A549 (cell line): ENCODE measurements around the gene VLDLR. TPM values are rescaled to one million over a fixed set of nuclear protein-coding genes. Genes with fewer than 3 reads are reported as not detected.

Experiments used
- ATAC-seq, 2 experiments: fragments of 200-7000 bp in 1 of 2; fragments of >200 bp in 1 of 2; cut with Nextera tagmentation in 1 of 2; cut with Tn5 transposase in 1 of 2; 3 replicates each; pipeline versions ENCODE4 v1.8.0 to v1.9.1; 2018 to 2020; ENCODE audit warnings: mild to moderate bottlenecking in 1 of 2, moderate library complexity in 1 of 2
- CTCF ChIA-PET: fragments of 300-600 bp; sonication (Branson Sonifier 250); formaldehyde crosslinking; extraction: SDS; loops from one replicate; lab custom pipeline; 2021; ENCODE audit warnings: antibody characterized with exemption, inconsistent platforms; lab: Yijun Ruan, JAX
- POLR2A ChIA-PET: fragments of 350-600 bp; formaldehyde crosslinking; extraction: SDS; loops from one replicate; lab custom pipeline; 2021; ENCODE audit warnings: antibody characterized with exemption, inconsistent platforms; lab: Yijun Ruan, JAX
- DNase-seq, 2 experiments: peaks; one replicate each; pipeline versions ENCODE4 v3.0.0 to v3.0.0-alpha.2; 2011 to 2016; ENCODE audit warnings: low read depth in 1 of 2, low spot score in 1 of 2
- FAIRE-seq: peaks from 2 replicates; lab custom pipeline; 2011; peaks lifted over from hg19 to GRCh38; lab: Jason Lieb, UNC
- H3K27ac ChIP-seq, 2 experiments: fragments of >200 bp; sonication (Bioruptor Twin); formaldehyde crosslinking; 3 replicates each; pipeline ENCODE4 v1.5.1; 2016 to 2017
- H3K4me1 ChIP-seq: fragments of >200 bp; sonication (Bioruptor Twin); formaldehyde crosslinking; 3 replicates; pipeline ENCODE4 v1.6.1; 2016
- H3K4me2 ChIP-seq: fragments of >200 bp; sonication (Bioruptor Twin); formaldehyde crosslinking; 3 replicates; pipeline ENCODE4 v1.6.1; 2016
- H3K4me3 ChIP-seq: fragments of >200 bp; sonication (Bioruptor Twin); formaldehyde crosslinking; 3 replicates; pipeline ENCODE4 v1.5.1; 2016
- H3K9me3 ChIP-seq: fragments of >200 bp; sonication (Bioruptor Twin); formaldehyde crosslinking; 3 replicates; pipeline ENCODE4 v1.6.1; 2016
- BHLHE40 ChIP-seq: IDR thresholded peaks from 2 replicates; pipeline ENCODE4 v1.6.1; 2012; ENCODE audit warnings: low read depth, low read length, inconsistent platforms
- CEBPB ChIP-seq, 2 experiments: fragments of >200 bp in 1 of 2; sonication (Bioruptor Twin) in 1 of 2; formaldehyde crosslinking in 1 of 2; IDR thresholded peaks; 2 replicates each; pipeline ENCODE4 v1.6.1; 2012 to 2016
- CHD2 ChIP-seq: fragments of 150-350 bp; IDR thresholded peaks from 2 replicates; pipeline ENCODE4 v1.6.1; 2014; ENCODE audit warnings: low read length; ENCODE audit not compliant: partially characterized antibody
- CHD4 ChIP-seq: fragments of 200-600 bp; sonication (generic); IDR thresholded peaks from 2 replicates; pipeline ENCODE4 v1.6.1; 2016; ENCODE audit warnings: antibody characterized with exemption, mild to moderate bottlenecking, borderline replicate concordance
- EP300 ChIP-seq, 2 experiments: fragments of >200 bp; sonication (Bioruptor Twin); formaldehyde crosslinking; IDR thresholded peaks; 2 replicates in 1 of 2; 3 replicates in 1 of 2; pipeline ENCODE4 v1.6.1; 2016 to 2017
- FOSB ChIP-seq: fragments of 250-450 bp; sonication (Bioruptor Pico); IDR thresholded peaks from 2 replicates; pipeline ENCODE4 v1.5.0; 2020; ENCODE audit warnings: mild to moderate bottlenecking, moderate library complexity
- FOXS1 ChIP-seq: fragments of 250-450 bp; sonication (Bioruptor Pico); IDR thresholded peaks from 2 replicates; pipeline ENCODE4 v1.5.0; 2020; ENCODE audit warnings: mild to moderate bottlenecking, moderate library complexity
- JUNB ChIP-seq: fragments of >200 bp; sonication (Bioruptor Twin); formaldehyde crosslinking; IDR thresholded peaks from 2 replicates; pipeline ENCODE4 v1.6.1; 2016
- KDM1A ChIP-seq: fragments of 200-600 bp; sonication (generic); IDR thresholded peaks from 2 replicates; pipeline ENCODE4 v1.6.1; 2016; ENCODE audit warnings: low read depth, mild to moderate bottlenecking
- KDM5A ChIP-seq: fragments of 200-600 bp; sonication (generic); IDR thresholded peaks from 2 replicates; pipeline ENCODE4 v1.6.1; 2016; ENCODE audit warnings: antibody characterized with exemption, mild to moderate bottlenecking
- MAFK ChIP-seq: fragments of 450-650 bp; IDR thresholded peaks from 2 replicates; pipeline ENCODE4 v1.6.1; 2014; ENCODE audit not compliant: partially characterized antibody
- MYC ChIP-seq: IDR thresholded peaks from 2 replicates; pipeline ENCODE4 v1.6.1; 2012; ENCODE audit warnings: mild to moderate bottlenecking, inconsistent platforms, low read length, improper control_type of control experiment, borderline replicate concordance
- NPAS2 ChIP-seq: fragments of 250-450 bp; sonication (Bioruptor Pico); IDR thresholded peaks from 2 replicates; pipeline ENCODE4 v1.8.0; 2022; ENCODE audit warnings: mild to moderate bottlenecking, moderate library complexity, borderline replicate concordance
- PHF8 ChIP-seq: fragments of 200-600 bp; sonication (generic); IDR thresholded peaks from 2 replicates; pipeline ENCODE4 v1.6.1; 2016; ENCODE audit warnings: low read depth, mild to moderate bottlenecking, antibody characterized with exemption, moderate library complexity, borderline replicate concordance
- POLR2A ChIP-seq: IDR thresholded peaks from 2 replicates; pipeline ENCODE4 v1.6.1; 2012; ENCODE audit warnings: mild to moderate bottlenecking, low read length
- POLR2AphosphoS2 ChIP-seq: conservative IDR thresholded peaks from 2 replicates; pipeline ENCODE4 v1.6.1; 2012; ENCODE audit warnings: low read length, improper control_type of control experiment, inconsistent platforms
- RCOR1 ChIP-seq: fragments of 150-350 bp; IDR thresholded peaks from 2 replicates; pipeline ENCODE4 v1.6.1; 2014; ENCODE audit warnings: antibody characterized with exemption, low read length, low read depth
- RNF2 ChIP-seq: fragments of 200-600 bp; sonication (generic); IDR thresholded peaks from 2 replicates; pipeline ENCODE4 v1.6.1; 2016; ENCODE audit warnings: low read depth, mild to moderate bottlenecking, antibody characterized with exemption, moderate library complexity, borderline replicate concordance
- SMC3 ChIP-seq: fragments of >200 bp; sonication (Bioruptor Twin); formaldehyde crosslinking; IDR thresholded peaks from 3 replicates; pipeline ENCODE4 v1.6.1; 2018; ENCODE audit warnings: inconsistent platforms
- TFCP2L1 ChIP-seq: fragments of 250-450 bp; sonication (Bioruptor Pico); IDR thresholded peaks from 2 replicates; pipeline ENCODE4 v1.5.0; 2021; ENCODE audit warnings: mild to moderate bottlenecking
- TP53 ChIP-seq: fragments of 250-450 bp; sonication (Bioruptor Pico); IDR thresholded peaks from 2 replicates; pipeline ENCODE4 v1.5.0; 2021; ENCODE audit warnings: mild to moderate bottlenecking, moderate library complexity
- WGBS: methylation state at CpG from one replicate; pipeline ENCODE4 v1.1.6; 2017; ENCODE audit errors: missing lambda C conversion rate; 5-methylcytosine and 5-hydroxymethylcytosine counted together
- polyA plus RNA-seq, 4 experiments: library from polyadenylated mRNA; depleted of rRNA in 3 of 4; stranded (reverse); fragments of >200 nt; fragmentation: RNase III in 1 of 4; extraction: RNeasy Plus Mini Kit Qiagen cat#74134 plus additional on column Dnase treatment in 1 of 4; gene quantifications; 2 replicates in 3 of 4; 3 replicates in 1 of 4; pipeline ENCODE4 v1.2.3, GENCODE V29; 2011 to 2017
- TF ChIP-seq, protein P1 (sequence below): fragments of >200 bp; sonication (Bioruptor Twin); formaldehyde crosslinking; IDR thresholded peaks from 2 replicates; pipeline ENCODE4 v1.6.1; 2016
- TF ChIP-seq, protein P2 (sequence below): IDR thresholded peaks from 2 replicates; pipeline ENCODE4 v1.6.1; 2012
- TF ChIP-seq, protein P3 (sequence below): fragments of 250-450 bp; sonication (Bioruptor Pico); IDR thresholded peaks from 2 replicates; pipeline ENCODE4 v1.5.0; 2021; ENCODE audit warnings: mild to moderate bottlenecking, moderate library complexity, borderline replicate concordance
- TF ChIP-seq, protein P4 (sequence below): fragments of 150-350 bp; IDR thresholded peaks from 2 replicates; pipeline ENCODE4 v1.6.1; 2014; ENCODE audit warnings: low read depth, mild to moderate bottlenecking, low read length
- TF ChIP-seq, protein P5 (sequence below): IDR thresholded peaks from 2 replicates; pipeline ENCODE4 v1.6.1; 2012; ENCODE audit warnings: low read depth, borderline replicate concordance
- TF ChIP-seq, protein P6 (sequence below): fragments of >200 bp; sonication (Bioruptor Twin); formaldehyde crosslinking; IDR thresholded peaks from 3 replicates; pipeline ENCODE4 v1.6.1; 2016
- TF ChIP-seq, protein P7 (sequence below): fragments of 450-650 bp; IDR thresholded peaks from 2 replicates; pipeline ENCODE4 v1.6.1; 2014; ENCODE audit warnings: antibody characterized with exemption

Gene VLDLR
- polyA plus RNA-seq, 2 of the 4 experiments (the other 2 are of a cell fraction) = 27.9 to 49.0 TPM

DNA sequence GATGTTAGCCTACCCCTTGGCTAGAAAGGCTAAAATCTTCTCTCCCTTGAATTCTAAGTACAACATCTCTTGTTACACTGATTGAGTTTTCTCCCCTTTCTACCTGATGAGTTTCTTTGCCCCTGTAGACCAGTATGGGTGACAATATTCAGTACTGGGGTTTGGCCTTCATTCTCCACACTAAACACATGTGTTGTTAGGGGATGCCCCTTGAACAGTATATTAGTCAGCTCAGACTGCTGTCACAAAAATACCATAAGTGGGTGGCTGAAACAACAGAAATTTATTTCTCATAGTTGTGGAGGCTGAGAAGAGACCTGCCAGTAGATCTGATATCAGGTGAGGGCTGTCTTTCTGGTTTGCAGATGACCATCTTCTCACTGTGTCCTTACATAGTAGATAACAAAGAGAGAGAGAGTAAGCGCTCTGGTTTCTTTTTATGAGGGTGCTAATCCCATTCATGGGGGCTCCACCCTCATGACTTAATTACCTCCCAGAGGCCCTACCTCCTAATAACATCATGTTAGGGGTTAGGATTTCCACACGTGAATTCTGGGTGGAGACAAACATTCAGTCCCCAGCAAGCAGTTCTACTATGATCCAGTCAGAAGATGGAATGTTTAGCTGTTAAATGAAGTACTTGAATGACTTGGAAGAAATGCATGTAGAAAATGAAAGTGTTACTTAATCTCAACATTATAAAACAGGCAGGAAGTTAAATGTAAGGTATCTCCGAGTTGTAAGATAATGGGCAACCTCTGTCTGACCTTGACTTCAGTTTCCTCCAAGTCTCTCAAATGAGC lies 17.5 kb downstream of the VLDLR start:
- ATAC-seq (no peak), FAIRE-seq (no peak), DNase-seq (no peak)
- Histone ChIP-seq H3K4me3 (no peak overlapping the region), H3K9me3 (no peaks in the 10 kb centered on the region), H3K4me1 (no peaks in the 10 kb centered on the region), H3K4me2 (no peak overlapping the region), H3K27ac (no peak overlapping the region)
- POLR2A ChIA-PET = no interaction called here
- CTCF ChIA-PET = interaction anchor here (0.8 to 1.1 kb wide), 2 partner anchors 15 to 89 kb away, joined by 3 to 4 read pairs; no protein-coding TSS in a partner anchor
- WGBS = 86% methylated on average over 3 of the region's 3 CpGs
- TF ChIP-seq BHLHE40 (no peak), SMC3 (no peak), JUNB (no peak), MYC (no peak), PHF8 (no peak), CHD4 (no peak), TFCP2L1 (CRISPR knock-in tag) (no peak), KDM1A (no peak), POLR2AphosphoS2 (no peak), FOXS1 (CRISPR knock-in tag) (no peak), CHD2 (no peak)
- TF ChIP-seq, protein P1, sequence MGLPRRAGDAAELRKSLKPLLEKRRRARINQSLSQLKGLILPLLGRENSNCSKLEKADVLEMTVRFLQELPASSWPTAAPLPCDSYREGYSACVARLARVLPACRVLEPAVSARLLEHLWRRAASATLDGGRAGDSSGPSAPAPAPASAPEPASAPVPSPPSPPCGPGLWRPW = no peak

DNA sequence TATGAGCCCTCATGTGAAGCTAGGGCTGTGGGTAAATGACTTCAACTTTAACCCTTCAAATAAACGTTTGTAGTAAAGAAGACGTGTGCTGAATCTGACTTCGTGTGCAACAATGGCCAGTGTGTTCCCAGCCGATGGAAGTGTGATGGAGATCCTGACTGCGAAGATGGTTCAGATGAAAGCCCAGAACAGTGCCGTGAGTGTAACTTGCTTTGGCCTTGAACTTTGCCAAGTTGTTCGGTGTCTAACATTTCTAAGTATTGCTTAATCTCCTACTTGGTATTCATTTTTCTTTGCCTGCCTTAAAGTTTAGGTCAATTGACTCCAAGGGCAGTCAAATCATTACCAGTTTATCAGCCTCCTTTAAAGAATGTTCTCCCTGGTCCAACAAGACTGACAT lies 18.2 kb downstream of the VLDLR start:
- no peaks in the 10 kb centered on the region for H3K4me1 ChIP-seq
- no peaks in the 10 kb centered on the region for H3K9me3 ChIP-seq
- TF ChIP-seq RCOR1 (no peak), RNF2 (no peak), POLR2A (no peak), FOSB (CRISPR knock-in tag) (no peak), EP300 (IDR thresholded peaks at IDR 0.05) (no peak), KDM5A (no peak), CEBPB (IDR thresholded peaks at IDR 0.05) (no peak), PHF8 (no peak), NPAS2 (CRISPR knock-in tag) (no peak), TP53 (CRISPR knock-in tag) (no peak), CHD2 (no peak), MAFK (no peak)
- TF ChIP-seq, protein P2, sequence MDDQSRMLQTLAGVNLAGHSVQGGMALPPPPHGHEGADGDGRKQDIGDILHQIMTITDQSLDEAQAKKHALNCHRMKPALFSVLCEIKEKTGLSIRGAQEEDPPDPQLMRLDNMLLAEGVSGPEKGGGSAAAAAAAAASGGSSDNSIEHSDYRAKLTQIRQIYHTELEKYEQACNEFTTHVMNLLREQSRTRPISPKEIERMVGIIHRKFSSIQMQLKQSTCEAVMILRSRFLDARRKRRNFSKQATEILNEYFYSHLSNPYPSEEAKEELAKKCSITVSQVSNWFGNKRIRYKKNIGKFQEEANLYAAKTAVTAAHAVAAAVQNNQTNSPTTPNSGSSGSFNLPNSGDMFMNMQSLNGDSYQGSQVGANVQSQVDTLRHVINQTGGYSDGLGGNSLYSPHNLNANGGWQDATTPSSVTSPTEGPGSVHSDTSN = no peak
- TF ChIP-seq, protein P3, sequence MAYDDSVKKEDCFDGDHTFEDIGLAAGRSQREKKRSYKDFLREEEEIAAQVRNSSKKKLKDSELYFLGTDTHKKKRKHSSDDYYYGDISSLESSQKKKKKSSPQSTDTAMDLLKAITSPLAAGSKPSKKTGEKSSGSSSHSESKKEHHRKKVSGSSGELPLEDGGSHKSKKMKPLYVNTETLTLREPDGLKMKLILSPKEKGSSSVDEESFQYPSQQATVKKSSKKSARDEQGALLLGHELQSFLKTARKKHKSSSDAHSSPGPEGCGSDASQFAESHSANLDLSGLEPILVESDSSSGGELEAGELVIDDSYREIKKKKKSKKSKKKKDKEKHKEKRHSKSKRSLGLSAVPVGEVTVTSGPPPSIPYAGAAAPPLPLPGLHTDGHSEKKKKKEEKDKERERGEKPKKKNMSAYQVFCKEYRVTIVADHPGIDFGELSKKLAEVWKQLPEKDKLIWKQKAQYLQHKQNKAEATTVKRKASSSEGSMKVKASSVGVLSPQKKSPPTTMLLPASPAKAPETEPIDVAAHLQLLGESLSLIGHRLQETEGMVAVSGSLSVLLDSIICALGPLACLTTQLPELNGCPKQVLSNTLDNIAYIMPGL (CRISPR knock-in tag) = no peak
- TF ChIP-seq, protein P4, sequence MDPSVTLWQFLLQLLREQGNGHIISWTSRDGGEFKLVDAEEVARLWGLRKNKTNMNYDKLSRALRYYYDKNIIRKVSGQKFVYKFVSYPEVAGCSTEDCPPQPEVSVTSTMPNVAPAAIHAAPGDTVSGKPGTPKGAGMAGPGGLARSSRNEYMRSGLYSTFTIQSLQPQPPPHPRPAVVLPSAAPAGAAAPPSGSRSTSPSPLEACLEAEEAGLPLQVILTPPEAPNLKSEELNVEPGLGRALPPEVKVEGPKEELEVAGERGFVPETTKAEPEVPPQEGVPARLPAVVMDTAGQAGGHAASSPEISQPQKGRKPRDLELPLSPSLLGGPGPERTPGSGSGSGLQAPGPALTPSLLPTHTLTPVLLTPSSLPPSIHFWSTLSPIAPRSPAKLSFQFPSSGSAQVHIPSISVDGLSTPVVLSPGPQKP = no peak
- TF ChIP-seq, protein P5, sequence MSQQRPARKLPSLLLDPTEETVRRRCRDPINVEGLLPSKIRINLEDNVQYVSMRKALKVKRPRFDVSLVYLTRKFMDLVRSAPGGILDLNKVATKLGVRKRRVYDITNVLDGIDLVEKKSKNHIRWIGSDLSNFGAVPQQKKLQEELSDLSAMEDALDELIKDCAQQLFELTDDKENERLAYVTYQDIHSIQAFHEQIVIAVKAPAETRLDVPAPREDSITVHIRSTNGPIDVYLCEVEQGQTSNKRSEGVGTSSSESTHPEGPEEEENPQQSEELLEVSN = no peak
- TF ChIP-seq, protein P6, sequence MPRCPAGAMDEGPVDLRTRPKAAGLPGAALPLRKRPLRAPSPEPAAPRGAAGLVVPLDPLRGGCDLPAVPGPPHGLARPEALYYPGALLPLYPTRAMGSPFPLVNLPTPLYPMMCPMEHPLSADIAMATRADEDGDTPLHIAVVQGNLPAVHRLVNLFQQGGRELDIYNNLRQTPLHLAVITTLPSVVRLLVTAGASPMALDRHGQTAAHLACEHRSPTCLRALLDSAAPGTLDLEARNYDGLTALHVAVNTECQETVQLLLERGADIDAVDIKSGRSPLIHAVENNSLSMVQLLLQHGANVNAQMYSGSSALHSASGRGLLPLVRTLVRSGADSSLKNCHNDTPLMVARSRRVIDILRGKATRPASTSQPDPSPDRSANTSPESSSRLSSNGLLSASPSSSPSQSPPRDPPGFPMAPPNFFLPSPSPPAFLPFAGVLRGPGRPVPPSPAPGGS = no peak
- TF ChIP-seq, protein P7, sequence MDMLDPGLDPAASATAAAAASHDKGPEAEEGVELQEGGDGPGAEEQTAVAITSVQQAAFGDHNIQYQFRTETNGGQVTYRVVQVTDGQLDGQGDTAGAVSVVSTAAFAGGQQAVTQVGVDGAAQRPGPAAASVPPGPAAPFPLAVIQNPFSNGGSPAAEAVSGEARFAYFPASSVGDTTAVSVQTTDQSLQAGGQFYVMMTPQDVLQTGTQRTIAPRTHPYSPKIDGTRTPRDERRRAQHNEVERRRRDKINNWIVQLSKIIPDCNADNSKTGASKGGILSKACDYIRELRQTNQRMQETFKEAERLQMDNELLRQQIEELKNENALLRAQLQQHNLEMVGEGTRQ = no peak
- H3K4me2 ChIP-seq = no peak overlapping the region
- ATAC-seq (no peak), DNase-seq (no peak), FAIRE-seq (no peak)
- ChIA-PET POLR2A (no interaction called here), CTCF (interaction anchor here (1.1 kb wide), 1 partner anchor 14 kb away, joined by 3 read pairs; no protein-coding TSS in a partner anchor)
- WGBS = 83% methylated on average over 7 of the region's 7 CpGs
- no peak overlapping the region for H3K27ac ChIP-seq
- no peak overlapping the region for H3K4me3 ChIP-seq
